ENCODE data around the gene CD22. TPM values are rescaled to one million over a fixed set of nuclear protein-coding genes. Genes with fewer than 3 reads are reported as not detected.

Gene CD22
- total RNA-seq, 2 donors from 2014 or later: 14.0 TPM; not detected in 1

- intact Hi-C loops (cut with DNase I): no loop called here
- H3K27ac ChIP-seq: no peak overlapping the region
- no peaks in the 10 kb centered on the region for H3K27me3 ChIP-seq (replicated peaks; ENCODE audit: insufficient read depth)
- H3K4me3 ChIP-seq: no peak overlapping the region
- no peaks in the 10 kb centered on the region for H3K36me3 ChIP-seq
- no peak for DNase-seq (ENCODE audit: low spot score)
- H3K9me3 ChIP-seq: no peaks in the 10 kb centered on the region
- TF ChIP-seq POLR2AphosphoS5 (IDR thresholded peaks at IDR 0.05): no peak
- TF ChIP-seq POLR2A (IDR thresholded peaks at IDR 0.05): no peak
- TF ChIP-seq CTCF (IDR thresholded peaks at IDR 0.05): no peak
- H3K4me1 ChIP-seq (replicated peaks): no peaks in the 10 kb centered on the region
- WGBS: 83% methylated on average over 7 of the region's 7 CpGs
These were observed 20.1 kb upstream of the CD22 start for GRCh38 chr19:35308910-35309309.

GRCh38 chr19:35309481-35310279, 19.3 kb upstream of the CD22 start:
- DNase-seq (ENCODE audit: low spot score): no peak
- WGBS: 66% methylated on average over 38 of the region's 47 CpGs
- intact Hi-C loops (cut with DNase I): no loop called here
- Histone ChIP-seq H3K27ac (no peak overlapping the region), H3K36me3 (no peaks in the 10 kb centered on the region), H3K9me3 (no peaks in the 10 kb centered on the region), H3K27me3 (replicated peaks; ENCODE audit: insufficient read depth) (no peaks in the 10 kb centered on the region), H3K4me3 (no peak overlapping the region), H3K4me1 (replicated peaks) (no peaks in the 10 kb centered on the region)
- TF ChIP-seq POLR2AphosphoS5 (IDR thresholded peaks at IDR 0.05) (no peak), POLR2A (IDR thresholded peaks at IDR 0.05) (no peak), CTCF (IDR thresholded peaks at IDR 0.05) (no peak)

GRCh38 chr19:35310331-35310730, 18.7 kb upstream of the CD22 start:
- Histone ChIP-seq H3K27me3 (replicated peaks; ENCODE audit: insufficient read depth) (no peaks in the 10 kb centered on the region), H3K36me3 (no peaks in the 10 kb centered on the region), H3K27ac (no peak overlapping the region), H3K4me3 (no peak overlapping the region), H3K9me3 (no peaks in the 10 kb centered on the region), H3K4me1 (replicated peaks) (no peaks in the 10 kb centered on the region)
- intact Hi-C loops (cut with DNase I): no loop called here
- 82% methylated on average over 12 of the region's 12 CpGs for WGBS
- DNase-seq (ENCODE audit: low spot score): no peak
- TF ChIP-seq POLR2AphosphoS5 (IDR thresholded peaks at IDR 0.05) (no peak), POLR2A (IDR thresholded peaks at IDR 0.05) (no peak), CTCF (IDR thresholded peaks at IDR 0.05) (no peak)

- intact Hi-C loops (cut with DNase I): no loop called here
- Histone ChIP-seq H3K36me3 (no peaks in the 10 kb centered on the region), H3K4me1 (replicated peaks) (no peaks in the 10 kb centered on the region), H3K27me3 (replicated peaks; ENCODE audit: insufficient read depth) (no peaks in the 10 kb centered on the region), H3K9me3 (no peaks in the 10 kb centered on the region), H3K4me3 (no peak overlapping the region), H3K27ac (no peak overlapping the region)
- no peak for DNase-seq (ENCODE audit: low spot score)
- TF ChIP-seq POLR2AphosphoS5 (IDR thresholded peaks at IDR 0.05) (no peak), CTCF (IDR thresholded peaks at IDR 0.05) (no peak), POLR2A (IDR thresholded peaks at IDR 0.05) (no peak)
- 92% methylated on average over 10 of the region's 10 CpGs for WGBS
These were observed 18.0 kb upstream of the CD22 start for GRCh38 chr19:35310811-35311465.

Data from prostate gland (tissue), 2 donors.